ENCODE results near the gene TJP1. TPM values are rescaled to one million over a fixed set of nuclear protein-coding genes. Genes with fewer than 3 reads are reported as not detected.
"Not testable (repeated sequence)": the region's sequence is repeated elsewhere in the genome, so short reads cannot be mapped to it uniquely, and the experiment has no call there.

Gene TJP1
- total RNA-seq, 1 donor from 2014 or later: 24.9 TPM

GRCh38 chr15:29708519-29708918 is 113.7 kb downstream of the TJP1 start:
- DNase-seq (ENCODE audit: low spot score) (peak; percentile 69), ATAC-seq (peak; percentile 66)

- DNase-seq (ENCODE audit: low spot score) (no peak), ATAC-seq (no peak)
These were observed 117.2 kb downstream of the TJP1 start for GRCh38 chr15:29704950-29705597.

GRCh38 chr15:29701151-29701550 is 121.1 kb downstream of the TJP1 start:
- ATAC-seq: peak; percentile 65
- no peak for DNase-seq (ENCODE audit: low spot score)

GRCh38 chr15:29700296-29700695 is 122.0 kb downstream of the TJP1 start:
- no peak for ATAC-seq

GRCh38 chr15:29699791-29700190 is 122.5 kb downstream of the TJP1 start:
- no peak for ATAC-seq

More at GRCh38 chr15:29700296-29700695, 122.0 kb downstream of the TJP1 start:
- DNase-seq (ENCODE audit: low spot score): no peak

GRCh38 chr15:29698030-29698701 is 124.1 kb downstream of the TJP1 start:
- DNase-seq (ENCODE audit: low spot score) (no peak), ATAC-seq (peak; percentile 77)

More at GRCh38 chr15:29699791-29700190, 122.5 kb downstream of the TJP1 start:
- no peak for DNase-seq (ENCODE audit: low spot score)

- ATAC-seq (no peak), DNase-seq (ENCODE audit: low spot score) (no peak)
These were observed 125.1 kb downstream of the TJP1 start for GRCh38 chr15:29696950-29697738.

- not testable (repeated sequence) for ATAC-seq; DNase-seq (ENCODE audit: low spot score)
These were observed 125.8 kb downstream of the TJP1 start for GRCh38 chr15:29696506-29696905.

GRCh38 chr15:29695489-29696167 is 126.6 kb downstream of the TJP1 start:
- no peak for ATAC-seq

GRCh38 chr15:29693225-29693624 is 129.0 kb downstream of the TJP1 start:
- no peak for DNase-seq (ENCODE audit: low spot score)
- ATAC-seq: no peak

More at GRCh38 chr15:29695489-29696167, 126.6 kb downstream of the TJP1 start:
- no peak for DNase-seq (ENCODE audit: low spot score)

- no peak for DNase-seq (ENCODE audit: low spot score)
These were observed 129.7 kb downstream of the TJP1 start for GRCh38 chr15:29692527-29692926.

GRCh38 chr15:29690765-29691475 is 131.3 kb downstream of the TJP1 start:
- DNase-seq (ENCODE audit: low spot score): peak; percentile 74

More at GRCh38 chr15:29692527-29692926, 129.7 kb downstream of the TJP1 start:
- ATAC-seq: no peak

GRCh38 chr15:29689287-29689986 is 132.8 kb downstream of the TJP1 start:
- no peak for ATAC-seq
- DNase-seq (ENCODE audit: low spot score): no peak

More at GRCh38 chr15:29690765-29691475, 131.3 kb downstream of the TJP1 start:
- ATAC-seq: peak; percentile 84

GRCh38 chr15:29688506-29689286 is 133.6 kb downstream of the TJP1 start:
- no peak for DNase-seq (ENCODE audit: low spot score)
- ATAC-seq: no peak

- ATAC-seq (no peak), DNase-seq (ENCODE audit: low spot score) (no peak)
These were observed 134.2 kb downstream of the TJP1 start for GRCh38 chr15:29687939-29688505.

- ATAC-seq (peak; percentile 88), DNase-seq (ENCODE audit: low spot score) (peak; percentile 80)
These were observed 135.0 kb downstream of the TJP1 start for GRCh38 chr15:29687204-29687815.

GRCh38 chr15:29686445-29687203 is 135.6 kb downstream of the TJP1 start:
- ATAC-seq (peak; percentile 41), DNase-seq (ENCODE audit: low spot score) (no peak)

All from left lobe of liver (tissue), 2 donors.